22Rv1 (cell line): ENCODE data around the gene IFT25.

ENCODE experiments used
- CTCF ChIP-seq: fragments of 450-650 bp; IDR thresholded peaks from 2 replicates; pipeline ENCODE4 v1.5.1; 2017; ENCODE audit warnings: mild to moderate bottlenecking
- ZFX ChIP-seq: fragments of 450-650 bp; IDR thresholded peaks from 2 replicates; pipeline ENCODE4 v1.6.1; 2017; ENCODE audit warnings: antibody characterized with exemption, borderline replicate concordance

GRCh38 chr1:53894644-53895043 lies 50.9 kb downstream of the IFT25 start:
- no peak for TF ChIP-seq CTCF
- no peak for TF ChIP-seq ZFX
